Endothelial cell of umbilical vein (primary cell): ENCODE measurements around the gene COPE. TPM values are rescaled to one million over a fixed set of nuclear protein-coding genes. Genes with fewer than 3 reads are reported as not detected.

Source experiments
- BruUV-seq: library from RNA; stranded (reverse); fragments of 400-500 nt; replicated peaks from 2 replicates; lab custom pipeline; 2021; lab: Mats Ljungman, UMichigan
- CTCF ChIA-PET: fragments of 300-600, 350-600 bp; sonication (Branson Sonifier 250); formaldehyde crosslinking; loops from one replicate; lab custom pipeline; 2021; ENCODE audit warnings: antibody characterized with exemption, inconsistent platforms; lab: Charles Lee
- POLR2A ChIA-PET: fragments of 300-600, 350-600 bp; sonication (Branson Sonifier 250); formaldehyde crosslinking; loops from one replicate; lab custom pipeline; 2021; ENCODE audit warnings: antibody characterized with exemption, inconsistent platforms; lab: Charles Lee
- DNase-seq: peaks from one replicate; pipeline ENCODE4 v3.0.0-alpha.2; 2011; ENCODE audit warnings: low read depth, low spot score
- FAIRE-seq: peaks from 2 replicates; lab custom pipeline; 2011; peaks lifted over from hg19 to GRCh38; lab: Jason Lieb, UNC
- H2AFZ ChIP-seq: 2 replicates; pipeline ENCODE4 v1.6.0; 2012; ENCODE audit warnings: low read depth, low read length, control low read depth, inconsistent platforms
- H3K27ac ChIP-seq: 2 replicates; pipeline ENCODE4 v1.5.1; 2011; ENCODE audit warnings: low read depth, mild to moderate bottlenecking, control low read depth, low read length, moderate library complexity; ENCODE audit not compliant: insufficient read depth
- H3K27me3 ChIP-seq, 2 experiments: 2 replicates each; pipeline versions ENCODE4 v1.6.0 to v1.6.1; 2011; ENCODE audit warnings: low read length in 2 of 2, mixed read lengths in 1 of 2; ENCODE audit not compliant: control insufficient read depth in 2 of 2, insufficient read depth in 2 of 2
- H3K36me3 ChIP-seq, 2 experiments: 2 replicates in 1 of 2; 3 replicates in 1 of 2; pipeline ENCODE4 v1.5.1; 2011; ENCODE audit warnings: low read length in 2 of 2, mild to moderate bottlenecking in 1 of 2, moderate library complexity in 1 of 2; ENCODE audit not compliant: control insufficient read depth in 2 of 2, insufficient read depth in 2 of 2; ENCODE audit errors: extremely low read depth in 1 of 2
- H3K4me1 ChIP-seq: 3 replicates; pipeline ENCODE4 v1.5.1; 2011; ENCODE audit warnings: mild to moderate bottlenecking, low read length; ENCODE audit not compliant: control insufficient read depth, insufficient read depth; ENCODE audit errors: extremely low read depth
- H3K4me2 ChIP-seq: 2 replicates; pipeline ENCODE4 v1.6.1; 2011; ENCODE audit warnings: low read length, control low read depth, mixed read lengths; ENCODE audit not compliant: insufficient read depth
- H3K4me3 ChIP-seq, 3 experiments: fragments of 200-600 bp in 1 of 3; sonication (generic), shearing (Covaris generic) in 1 of 3; replicated peaks in 1 of 3; 2 replicates each; pipeline ENCODE4 v1.5.1; 2011 to 2016; ENCODE audit warnings: control low read depth in 3 of 3, low read length in 3 of 3, mild to moderate bottlenecking in 2 of 3, inconsistent platforms in 1 of 3, low read depth in 1 of 3, moderate library complexity in 1 of 3; ENCODE audit not compliant: insufficient read depth in 1 of 3
- H3K79me2 ChIP-seq: 2 replicates; pipeline ENCODE4 v1.6.0; 2012; ENCODE audit warnings: low read length, inconsistent platforms; ENCODE audit not compliant: control insufficient read depth, insufficient read depth
- H3K9ac ChIP-seq: replicated peaks from 2 replicates; pipeline ENCODE3; 2011; ENCODE audit warnings: low read length, control low read depth; ENCODE audit not compliant: insufficient read depth; ENCODE audit errors: extremely low read depth
- H3K9me1 ChIP-seq: replicated peaks from 3 replicates; pipeline ENCODE4 v1.6.0; 2011; ENCODE audit warnings: mild to moderate bottlenecking, low read length; ENCODE audit not compliant: control insufficient read depth, insufficient read depth; ENCODE audit errors: extremely low read depth
- H3K9me3 ChIP-seq: replicated peaks from 2 replicates; pipeline ENCODE4 v1.5.1; 2012; ENCODE audit warnings: low read length, inconsistent platforms; ENCODE audit not compliant: control insufficient read depth, insufficient read depth
- H4K20me1 ChIP-seq: replicated peaks from 2 replicates; pipeline ENCODE3; 2011; ENCODE audit warnings: mild to moderate bottlenecking, low read length; ENCODE audit not compliant: control insufficient read depth, insufficient read depth; ENCODE audit errors: extremely low read depth
- CTCF ChIP-seq, 2 donors: IDR thresholded peaks; 1 replicate in 1 of 2; 2 replicates in 1 of 2; pipeline ENCODE4 v1.5.1; 2011; ENCODE audit warnings: low read length in 2 of 2, mild to moderate bottlenecking in 2 of 2, moderate library complexity in 2 of 2, control low read depth in 1 of 2, inconsistent platforms in 1 of 2, low read depth in 1 of 2; ENCODE audit not compliant: insufficient read depth in 1 of 2; ENCODE audit errors: extremely low read depth in 1 of 2
- EZH2 ChIP-seq: IDR thresholded peaks from 2 replicates; pipeline ENCODE4 v1.6.1; 2012; ENCODE audit warnings: borderline replicate concordance, low read depth, mild to moderate bottlenecking, moderate library complexity, low read length, inconsistent platforms; ENCODE audit not compliant: severe bottlenecking
- FOS ChIP-seq: IDR thresholded peaks from 2 replicates; pipeline ENCODE4 v1.6.1; 2011; ENCODE audit warnings: mild to moderate bottlenecking, low read length, moderate library complexity, borderline replicate concordance; ENCODE audit not compliant: insufficient read depth
- GATA2 ChIP-seq: IDR thresholded peaks from 2 replicates; pipeline ENCODE4 v1.7.0; 2011; ENCODE audit warnings: low read depth, mild to moderate bottlenecking, moderate library complexity, mixed read lengths, low read length; ENCODE audit not compliant: insufficient read length, insufficient read depth
- JUN ChIP-seq: IDR thresholded peaks from 2 replicates; pipeline ENCODE4 v1.6.1; 2011; ENCODE audit warnings: borderline replicate concordance, low read depth; ENCODE audit not compliant: insufficient read length, insufficient read depth
- MYC ChIP-seq: IDR thresholded peaks from one replicate; pipeline ENCODE4 v1.6.1; 2011; ENCODE audit warnings: mild to moderate bottlenecking, low read depth, low read length
- POLR2A ChIP-seq: IDR thresholded peaks from 2 replicates; pipeline ENCODE4 v1.6.1; 2012; ENCODE audit warnings: low read depth, mild to moderate bottlenecking, control low read depth, low read length
- POLR2AphosphoS5 ChIP-seq: IDR thresholded peaks from 2 replicates; pipeline ENCODE4 v1.6.1; 2012; ENCODE audit warnings: low read depth, mild to moderate bottlenecking, control low read depth, low read length, moderate library complexity; ENCODE audit not compliant: insufficient read depth
- dilution Hi-C: fragments of 300-500 bp; cut with MboI; formaldehyde crosslinking; loops from one replicate; pipeline ENCODE4 v1.15.0; 2019; ENCODE audit warnings: low sequenced_read_pairs; ENCODE audit not compliant: extremely low pct_ligation_motif_present
- intact Hi-C: fragments of 100-400 bp; cut with micrococcal nuclease; formaldehyde crosslinking; loops from one replicate; pipeline ENCODE4 v1.10.0; 2022
- polyA plus RNA-seq, 4 experiments: library from polyadenylated mRNA; depleted of rRNA in 3 of 4; stranded (reverse) in 3 of 4; unstranded in 1 of 4; fragments of >200 nt; gene quantifications; 2 replicates each; pipeline versions ENCODE4 v1.2.1 to v1.2.3, GENCODE V29; 2011 to 2012; ENCODE audit warnings: missing spikeins in 1 of 4
- total RNA-seq: library from RNA; stranded (reverse); gene quantifications from 2 replicates; pipeline ENCODE4 v1.2.3, GENCODE V29; 2021
- TF ChIP-seq, protein P1 (sequence below): IDR thresholded peaks from 2 replicates; pipeline ENCODE4 v1.6.1; 2011; ENCODE audit not compliant: insufficient read depth, insufficient read length

COPE gene
- total and polyA plus RNA-seq, 2 donors (not counting 3 experiments of a cell fraction or from before 2014, with no cell fraction given): 252 to 407 TPM

- H3K27ac ChIP-seq: no peak overlapping the region
- peaks cover 0 to 11% of the 10 kb centered on the region in 2 experiments for H3K36me3 ChIP-seq
- H3K9ac ChIP-seq: no peak overlapping the region
- H3K9me3 ChIP-seq: no peaks in the 10 kb centered on the region
- no peaks in the 10 kb centered on the region for H3K4me1 ChIP-seq
- H3K4me2 ChIP-seq: no peak overlapping the region
- no peak overlapping the region for H2AFZ ChIP-seq
- no peak overlapping the region for H3K4me3 ChIP-seq
- dilution Hi-C loops (no loop called here), intact Hi-C loops (loop anchor here (5.0 kb wide), 1 partner anchor 75 kb away; no protein-coding TSS in a partner anchor)
- no peaks in the 10 kb centered on the region for H4K20me1 ChIP-seq
- H3K9me1 ChIP-seq: no peaks in the 10 kb centered on the region
- no TSS peak for BruUV-seq
- FAIRE-seq (no peak), DNase-seq (no peak)
- peaks cover 0 to 2% of the 10 kb centered on the region in 2 experiments for H3K27me3 ChIP-seq
- ChIA-PET POLR2A (no interaction called here), CTCF (interaction anchor here (0.8 to 1.6 kb wide), 6 partner anchors 15 to 90 kb away, joined by 3 to 5 read pairs (median 4); partner anchors contain the start of genes COPE and DDX49)
- TF ChIP-seq JUN: no peak
- no peak for TF ChIP-seq EZH2
- no peak for TF ChIP-seq FOS
- no peak for TF ChIP-seq POLR2A
- no peak for TF ChIP-seq POLR2AphosphoS5
- no peak for TF ChIP-seq CTCF (IDR thresholded peaks at IDR 0.05; ENCODE audit: extremely low read depth in 1 of 2, insufficient read depth in 1 of 2, low read depth in 1 of 2, low read length in 2 of 2)
- TF ChIP-seq GATA2: no peak
- no peak for TF ChIP-seq MYC
- TF ChIP-seq, protein P1, sequence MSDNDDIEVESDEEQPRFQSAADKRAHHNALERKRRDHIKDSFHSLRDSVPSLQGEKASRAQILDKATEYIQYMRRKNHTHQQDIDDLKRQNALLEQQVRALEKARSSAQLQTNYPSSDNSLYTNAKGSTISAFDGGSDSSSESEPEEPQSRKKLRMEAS: no peak
- no peaks in the 10 kb centered on the region for H3K79me2 ChIP-seq
Observed at GRCh38 chr19:18897094-18898029, 21.8 kb downstream of the COPE start.
